ENCODE measurements around the gene ATG3.

- TF ChIP-seq CTCF (IDR thresholded peaks at IDR 0.05; ENCODE audit: borderline replicate concordance, extremely low read depth, low read length, poor library complexity, severe bottlenecking) (no peak), EZH2 (IDR thresholded peaks at IDR 0.05; ENCODE audit: borderline replicate concordance, low read depth, low read length, severe bottlenecking) (no peak)
These were observed 71.9 kb downstream of the ATG3 start for GRCh38 chr3:112489674-112490479.
